Measurements from ENCODE around the gene TLL1. TPM values are rescaled to one million over a fixed set of nuclear protein-coding genes. Genes with fewer than 3 reads are reported as not detected.

Gene TLL1
- total RNA-seq, 1 experiment from 2014 or later: 0.46 TPM

DNA sequence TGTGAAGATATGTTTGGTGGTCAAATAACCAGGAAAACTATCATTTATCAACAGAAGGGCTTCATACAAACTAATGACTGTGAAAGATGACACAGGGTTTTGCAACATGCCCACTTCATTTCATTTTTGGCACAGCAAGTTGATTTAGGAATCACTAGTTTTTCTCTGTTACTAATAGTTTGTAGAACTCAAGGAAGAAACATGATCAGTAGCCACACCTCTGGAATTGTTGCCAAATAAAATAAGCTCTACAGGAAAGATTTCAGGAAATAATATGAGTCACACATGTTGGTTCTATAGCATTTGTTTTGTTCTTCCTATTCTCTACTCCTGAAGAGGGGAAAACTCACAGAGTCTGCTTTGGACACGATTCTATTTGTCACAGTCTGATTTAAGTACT, 255.4 kb downstream of the TLL1 start:
- Histone ChIP-seq H3K9me2 (ENCODE audit: insufficient read depth) (no peaks in the 10 kb centered on the region), H3K27ac (no peak overlapping the region), H3K4me3 (no peak overlapping the region), H4K20me1 (ENCODE audit: insufficient read depth) (no peaks in the 10 kb centered on the region), H2AFZ (no peak overlapping the region), H3K36me3 (ENCODE audit: low read depth) (no peaks in the 10 kb centered on the region), H3K9me3 (ENCODE audit: insufficient read depth, low read depth) (no peaks in the 10 kb centered on the region; the same call in 1 of the 2 replicates), H3F3A (ENCODE audit: insufficient read depth, low read depth) (no peaks in the 10 kb centered on the region), H3K4me1 (replicated peaks; ENCODE audit: insufficient read depth) (no peaks in the 10 kb centered on the region), H3K4me2 (no peak overlapping the region), H3K27me3 (ENCODE audit: insufficient read depth, low read depth) (no peaks in the 10 kb centered on the region), H3K79me2 (ENCODE audit: low read depth) (no peaks in the 10 kb centered on the region)
- TF ChIP-seq, protein P1, sequence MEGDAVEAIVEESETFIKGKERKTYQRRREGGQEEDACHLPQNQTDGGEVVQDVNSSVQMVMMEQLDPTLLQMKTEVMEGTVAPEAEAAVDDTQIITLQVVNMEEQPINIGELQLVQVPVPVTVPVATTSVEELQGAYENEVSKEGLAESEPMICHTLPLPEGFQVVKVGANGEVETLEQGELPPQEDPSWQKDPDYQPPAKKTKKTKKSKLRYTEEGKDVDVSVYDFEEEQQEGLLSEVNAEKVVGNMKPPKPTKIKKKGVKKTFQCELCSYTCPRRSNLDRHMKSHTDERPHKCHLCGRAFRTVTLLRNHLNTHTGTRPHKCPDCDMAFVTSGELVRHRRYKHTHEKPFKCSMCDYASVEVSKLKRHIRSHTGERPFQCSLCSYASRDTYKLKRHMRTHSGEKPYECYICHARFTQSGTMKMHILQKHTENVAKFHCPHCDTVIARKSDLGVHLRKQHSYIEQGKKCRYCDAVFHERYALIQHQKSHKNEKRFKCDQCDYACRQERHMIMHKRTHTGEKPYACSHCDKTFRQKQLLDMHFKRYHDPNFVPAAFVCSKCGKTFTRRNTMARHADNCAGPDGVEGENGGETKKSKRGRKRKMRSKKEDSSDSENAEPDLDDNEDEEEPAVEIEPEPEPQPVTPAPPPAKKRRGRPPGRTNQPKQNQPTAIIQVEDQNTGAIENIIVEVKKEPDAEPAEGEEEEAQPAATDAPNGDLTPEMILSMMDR (conservative IDR thresholded peaks at IDR 0.05): no peak
- no peak for TF ChIP-seq EZH2 (IDR thresholded peaks at IDR 0.05; ENCODE audit: low read depth)
- no TSS peak for BruUV-seq (replicated peaks)
- intact Hi-C loops (cut with micrococcal nuclease; ENCODE audit: unreplicated experiment): no loop called here
- ChIA-PET CTCF (no interaction called here), POLR2A (ENCODE audit: unreplicated experiment) (no interaction called here)
- DNase-seq: no peak

DNA sequence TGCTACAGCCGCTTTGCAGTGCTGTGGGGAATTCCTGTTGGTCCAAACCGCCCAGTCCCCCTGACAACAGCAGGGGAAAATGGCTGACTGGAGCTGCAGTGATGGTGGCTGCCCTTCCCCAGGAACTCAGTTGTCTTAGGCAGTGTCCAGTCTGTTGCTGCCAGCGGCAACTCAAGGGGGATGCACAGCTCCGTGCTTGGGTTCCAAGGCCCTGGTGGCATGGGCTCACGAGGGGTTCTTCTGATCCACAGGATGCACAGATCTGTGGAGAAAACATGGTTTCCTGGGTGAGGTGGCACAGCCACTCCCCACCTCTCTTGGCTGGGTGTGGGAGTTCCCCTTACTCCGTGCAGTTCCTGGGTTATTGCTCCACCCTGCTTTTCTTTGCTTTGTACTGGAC, 261.2 kb downstream of the TLL1 start:
- Histone ChIP-seq H3K27me3 (ENCODE audit: insufficient read depth, low read depth) (no peaks in the 10 kb centered on the region), H3K4me2 (no peak overlapping the region), H3K36me3 (ENCODE audit: low read depth) (no peaks in the 10 kb centered on the region), H3K79me2 (ENCODE audit: low read depth) (no peaks in the 10 kb centered on the region), H4K20me1 (ENCODE audit: insufficient read depth) (no peaks in the 10 kb centered on the region), H3K4me3 (no peak overlapping the region), H3K4me1 (replicated peaks; ENCODE audit: insufficient read depth) (no peaks in the 10 kb centered on the region), H3K27ac (no peak overlapping the region), H3K9me2 (ENCODE audit: insufficient read depth) (no peaks in the 10 kb centered on the region), H3F3A (ENCODE audit: insufficient read depth, low read depth) (no peaks in the 10 kb centered on the region), H2AFZ (no peak overlapping the region), H3K9me3 (ENCODE audit: insufficient read depth, low read depth) (no peaks in the 10 kb centered on the region; the same call in 1 of the 2 replicates)
- intact Hi-C loops (cut with micrococcal nuclease; ENCODE audit: unreplicated experiment): no loop called here
- no peak for DNase-seq
- ChIA-PET CTCF (interaction anchor here (0.6 kb wide), 1 partner anchor 1012 kb away, joined by 4 read pairs; no protein-coding TSS in a partner anchor), POLR2A (ENCODE audit: unreplicated experiment) (no interaction called here)
- BruUV-seq (replicated peaks): no TSS peak
- TF ChIP-seq, protein P1 (conservative IDR thresholded peaks at IDR 0.05): no peak
- no peak for TF ChIP-seq EZH2 (IDR thresholded peaks at IDR 0.05; ENCODE audit: low read depth)

DNA sequence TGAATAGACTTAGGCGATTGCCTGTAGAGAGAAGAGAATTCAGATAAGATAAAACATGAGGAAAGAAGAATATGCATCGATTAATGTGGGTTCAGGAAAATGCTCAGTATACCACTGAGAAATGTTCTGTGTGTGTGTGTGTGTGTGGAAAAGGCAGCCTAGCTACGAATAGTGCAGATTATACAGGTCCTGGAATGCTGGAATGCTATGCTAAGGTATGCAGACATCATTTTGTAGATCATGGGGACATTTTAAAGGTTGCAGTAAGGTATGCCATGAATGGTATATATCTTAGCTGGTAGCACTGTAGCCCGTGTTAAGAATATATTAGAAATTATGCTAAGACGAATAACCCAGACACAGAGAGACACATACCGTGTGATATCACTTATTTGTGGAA, 267.9 kb downstream of the TLL1 start:
- BruUV-seq (replicated peaks): no TSS peak
- ChIA-PET CTCF (no interaction called here), POLR2A (ENCODE audit: unreplicated experiment) (no interaction called here)
- Histone ChIP-seq H4K20me1 (ENCODE audit: insufficient read depth) (no peaks in the 10 kb centered on the region), H3K79me2 (ENCODE audit: low read depth) (no peaks in the 10 kb centered on the region), H3K9me3 (ENCODE audit: insufficient read depth, low read depth) (no peaks in the 10 kb centered on the region), H3K27me3 (ENCODE audit: insufficient read depth, low read depth) (no peaks in the 10 kb centered on the region), H3K27ac (no peak overlapping the region), H3K36me3 (ENCODE audit: low read depth) (no peaks in the 10 kb centered on the region), H3K4me1 (replicated peaks; ENCODE audit: insufficient read depth) (no peaks in the 10 kb centered on the region), H3K4me3 (no peak overlapping the region), H3K9me2 (ENCODE audit: insufficient read depth) (no peaks in the 10 kb centered on the region), H3F3A (ENCODE audit: insufficient read depth, low read depth) (no peaks in the 10 kb centered on the region), H2AFZ (no peak overlapping the region), H3K4me2 (no peak overlapping the region)
- no peak for TF ChIP-seq EZH2 (IDR thresholded peaks at IDR 0.05; ENCODE audit: low read depth)
- TF ChIP-seq, protein P1 (conservative IDR thresholded peaks at IDR 0.05): no peak
- no peak for DNase-seq
- intact Hi-C loops (cut with micrococcal nuclease; ENCODE audit: unreplicated experiment): no loop called here

All from PC-9 (cell line).